H1 (cell line): ENCODE measurements around the gene RAB31. TPM values are rescaled to one million over a fixed set of nuclear protein-coding genes. Genes with fewer than 3 reads are reported as not detected.

Experiments
- CTBP2 ChIP-seq: IDR thresholded peaks from 2 replicates; pipeline ENCODE4 v1.7.0; 2011; ENCODE audit warnings: borderline replicate concordance, mild to moderate bottlenecking, moderate library complexity, mixed read lengths, low read length; ENCODE audit not compliant: insufficient read depth, insufficient read length
- GTF2F1 ChIP-seq: IDR thresholded peaks from 2 replicates; pipeline ENCODE4 v1.6.1; 2012; ENCODE audit warnings: low read depth, low read length, improper control_type of control experiment, borderline replicate concordance
- POU5F1 ChIP-seq: IDR thresholded peaks from 2 replicates; pipeline ENCODE4 v1.6.1; 2011; ENCODE audit warnings: low read depth, mild to moderate bottlenecking, low read length, moderate library complexity
- ZNF274 ChIP-seq: IDR thresholded peaks from 2 replicates; pipeline ENCODE4 v1.7.0; 2012; ENCODE audit warnings: low read length, borderline replicate concordance; ENCODE audit errors: extremely low read depth
- polyA plus RNA-seq, 7 experiments: library from polyadenylated mRNA; depleted of rRNA in 3 of 7; stranded (reverse) in 5 of 7; unstranded in 2 of 7; fragments of >200 nt in 5 of 7; fragments of 200-250 nt in 2 of 7; gene quantifications; 1 replicate in 5 of 7; 2 replicates in 1 of 7; 4 replicates in 1 of 7; pipeline versions ENCODE4 v1.2.1 to v1.2.3, GENCODE V29; 2011 to 2013; ENCODE audit warnings: missing spikeins in 2 of 7, mixed read lengths in 2 of 7
- total RNA-seq: library from RNA; stranded (reverse); fragmentation: NEBNext Ultra II Directional; extraction: Animal tissue kit (Norgen Biotek cat#: 25700); gene quantifications from 2 replicates; pipeline ENCODE4 v1.2.1, GENCODE V29; 2021

Gene RAB31
- total and polyA plus RNA-seq, 2 of the 8 experiments (the other 6 are each of a cell fraction or from before 2014, with no cell fraction given): 15.2 to 40.9 TPM

DNA sequence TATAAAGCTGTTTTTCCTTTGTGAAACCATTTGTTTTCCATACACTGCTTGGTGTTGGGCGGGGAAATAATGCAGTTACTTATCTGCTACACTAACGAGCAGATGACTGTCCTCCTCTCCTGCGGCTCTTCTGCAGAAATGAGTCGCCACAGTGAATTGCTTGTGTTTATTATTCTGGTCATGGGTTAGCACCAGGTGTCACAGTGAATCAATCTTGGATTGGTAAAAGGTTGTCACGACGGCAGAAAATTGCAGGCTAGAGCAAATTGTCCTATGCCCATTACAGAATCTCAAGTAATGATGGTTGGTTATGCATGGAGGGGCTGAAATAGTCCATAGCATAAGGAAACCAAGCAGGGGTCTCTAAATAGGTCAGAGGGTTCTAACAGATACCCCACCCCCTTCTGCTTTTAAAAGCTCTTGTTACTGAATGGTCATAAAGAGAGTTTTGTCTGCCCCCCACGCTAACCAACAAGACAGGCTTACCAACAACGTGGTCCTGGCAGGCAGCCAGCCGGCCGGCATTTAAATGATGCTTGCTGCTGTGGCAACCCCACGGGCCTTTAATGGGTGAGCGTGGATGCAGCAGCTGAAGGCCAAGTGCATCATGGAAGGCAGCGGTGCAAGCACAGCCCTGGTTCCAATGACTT, 29.5 kb downstream of the RAB31 start (continued):
- TF ChIP-seq CTBP2 (no peak), ZNF274 (no peak), POU5F1 (no peak), GTF2F1 (no peak)
- TF ChIP-seq, all 59 proteins: peak for 0
